Ascending aorta (tissue), 2 donors: Measurements from ENCODE around the gene USP1. TPM values are rescaled to one million over a fixed set of nuclear protein-coding genes. Genes with fewer than 3 reads are reported as not detected.

Experiments
- DNase-seq, 2 donors: peaks; one replicate each; pipeline ENCODE4 v3.0.0-alpha.2; 2019; ENCODE audit warnings: low spot score in 2 of 2
- H3K27ac ChIP-seq, 2 donors: fragments of 200-600 bp; sonication (generic); one replicate each; pipeline ENCODE4 v1.5.1; 2016 to 2017; ENCODE audit warnings: mild to moderate bottlenecking in 1 of 2
- H3K27me3 ChIP-seq: fragments of 200-600 bp; sonication (generic); one replicate; pipeline ENCODE4 v1.5.1; 2017
- H3K36me3 ChIP-seq, 2 donors: fragments of 200-600 bp; sonication (generic); one replicate each; pipeline ENCODE4 v1.5.1; 2016
- H3K4me1 ChIP-seq, 2 donors: fragments of 200-600 bp; sonication (generic); one replicate each; pipeline ENCODE4 v1.5.1; 2016 to 2017; ENCODE audit warnings: mild to moderate bottlenecking in 1 of 2
- H3K4me3 ChIP-seq, 2 donors: fragments of 200-600 bp; sonication (generic); one replicate each; pipeline ENCODE4 v1.5.1; 2016 to 2017; ENCODE audit warnings: mild to moderate bottlenecking in 1 of 2
- H3K9me3 ChIP-seq, 2 donors: fragments of 200-600 bp; sonication (generic); one replicate each; pipeline ENCODE4 v1.5.1; 2016
- intact Hi-C: fragments of 100-400 bp; cut with DNase I; formaldehyde crosslinking; loops from one replicate; pipeline ENCODE4 v1.15.1; 2023
- total RNA-seq: library from RNA; depleted of rRNA; stranded (reverse); fragments of >200 nt; gene quantifications from one replicate; pipeline ENCODE4 v1.1.0, GENCODE V29; 2016
- TF ChIP-seq, protein P1 (sequence below), 3 experiments: fragments of 200-600 bp in 2 of 3; fragments of 450-650 bp in 1 of 3; sonication (generic) in 2 of 3; IDR thresholded peaks; one replicate each; pipeline ENCODE4 v1.5.1; 2016 to 2019; ENCODE audit warnings: antibody characterized with exemption in 3 of 3, mild to moderate bottlenecking in 1 of 3, moderate library complexity in 1 of 3

The USP1 gene, protein sequence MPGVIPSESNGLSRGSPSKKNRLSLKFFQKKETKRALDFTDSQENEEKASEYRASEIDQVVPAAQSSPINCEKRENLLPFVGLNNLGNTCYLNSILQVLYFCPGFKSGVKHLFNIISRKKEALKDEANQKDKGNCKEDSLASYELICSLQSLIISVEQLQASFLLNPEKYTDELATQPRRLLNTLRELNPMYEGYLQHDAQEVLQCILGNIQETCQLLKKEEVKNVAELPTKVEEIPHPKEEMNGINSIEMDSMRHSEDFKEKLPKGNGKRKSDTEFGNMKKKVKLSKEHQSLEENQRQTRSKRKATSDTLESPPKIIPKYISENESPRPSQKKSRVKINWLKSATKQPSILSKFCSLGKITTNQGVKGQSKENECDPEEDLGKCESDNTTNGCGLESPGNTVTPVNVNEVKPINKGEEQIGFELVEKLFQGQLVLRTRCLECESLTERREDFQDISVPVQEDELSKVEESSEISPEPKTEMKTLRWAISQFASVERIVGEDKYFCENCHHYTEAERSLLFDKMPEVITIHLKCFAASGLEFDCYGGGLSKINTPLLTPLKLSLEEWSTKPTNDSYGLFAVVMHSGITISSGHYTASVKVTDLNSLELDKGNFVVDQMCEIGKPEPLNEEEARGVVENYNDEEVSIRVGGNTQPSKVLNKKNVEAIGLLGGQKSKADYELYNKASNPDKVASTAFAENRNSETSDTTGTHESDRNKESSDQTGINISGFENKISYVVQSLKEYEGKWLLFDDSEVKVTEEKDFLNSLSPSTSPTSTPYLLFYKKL
- total RNA-seq = 19.4 TPM

DNA sequence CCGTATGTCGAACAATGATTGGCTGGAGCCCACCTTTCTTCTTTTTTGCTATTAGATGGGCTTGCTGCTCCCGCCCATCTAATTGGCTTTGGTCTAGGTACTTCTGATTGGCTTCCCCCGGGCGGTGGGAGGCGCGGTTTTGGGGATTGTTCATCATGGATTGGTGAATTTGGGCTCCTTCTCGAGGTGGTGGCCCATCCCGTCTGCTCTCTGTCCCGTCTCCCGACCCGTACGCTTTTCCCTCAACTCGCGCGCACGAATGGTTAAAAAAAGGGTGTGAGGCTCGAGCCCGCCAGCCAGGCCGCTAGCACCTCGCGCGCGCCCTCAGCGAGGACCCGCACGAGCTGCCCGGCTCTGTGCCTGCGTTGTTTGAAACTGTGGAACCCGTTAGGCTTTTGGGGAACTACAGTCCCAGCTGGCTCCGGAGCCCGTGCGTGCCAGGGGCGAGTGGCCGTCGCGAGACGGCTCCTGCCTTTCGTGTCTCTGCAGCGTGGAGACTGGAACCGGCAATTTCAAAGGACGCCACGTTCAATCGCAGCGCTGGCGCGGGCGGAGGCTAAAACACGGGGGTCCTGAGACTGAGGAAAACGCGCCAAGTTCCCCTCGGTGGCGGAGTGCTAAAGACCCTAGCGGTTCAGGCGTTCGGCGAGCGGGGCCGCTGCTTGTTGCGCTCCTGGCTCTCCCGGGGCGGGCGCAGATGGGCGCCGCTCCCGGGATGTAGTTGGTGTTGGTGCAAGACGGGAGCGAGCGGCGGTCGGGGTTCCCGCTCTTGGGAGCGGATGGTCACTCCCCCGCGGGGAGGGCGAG is at the start of gene USP1:
Gene USP1 (plus strand): TSS at position 584 of the 807 bp plus-strand sequence. CDS start 2,819 bp downstream, outside the sequence.
- H3K27ac ChIP-seq = peak within 1 kb of the TSS; percentile 95 to 97
- intact Hi-C loops = loop anchor here (1.0 to 10.0 kb wide), 3 partner anchors 252 to 928 kb away; partner anchors contain the start of genes ALG6, ATG4C and DOCK7

DNA sequence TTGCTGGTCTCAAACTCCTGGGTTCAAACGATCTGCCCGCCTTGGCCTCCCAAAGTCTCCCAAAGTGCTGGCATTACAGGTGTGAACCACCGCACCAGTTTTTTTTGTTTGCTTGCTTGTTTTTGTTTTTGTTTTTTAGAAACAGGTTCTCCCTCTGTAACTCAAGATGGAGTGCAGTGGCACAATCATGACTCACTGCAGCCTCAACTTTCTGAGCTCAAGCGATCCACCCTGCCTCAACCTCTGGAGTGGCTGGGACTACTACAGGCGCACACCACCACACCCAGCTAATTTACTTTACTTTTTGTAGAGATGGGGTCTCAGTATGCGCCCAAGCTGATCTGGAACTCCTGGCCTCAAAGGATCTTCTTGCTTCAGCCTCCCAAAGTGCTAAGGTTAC is 47.3 kb upstream of the USP1 start:
- Histone ChIP-seq H3K9me3 (no peaks in the 10 kb centered on the region), H3K27ac (no peak overlapping the region), H3K4me3 (no peak overlapping the region), H3K4me1 (no peaks in the 10 kb centered on the region), H3K36me3 (no peaks in the 10 kb centered on the region), H3K27me3 (no peaks in the 10 kb centered on the region)
- intact Hi-C loops = no loop called here
- TF ChIP-seq, protein P1, sequence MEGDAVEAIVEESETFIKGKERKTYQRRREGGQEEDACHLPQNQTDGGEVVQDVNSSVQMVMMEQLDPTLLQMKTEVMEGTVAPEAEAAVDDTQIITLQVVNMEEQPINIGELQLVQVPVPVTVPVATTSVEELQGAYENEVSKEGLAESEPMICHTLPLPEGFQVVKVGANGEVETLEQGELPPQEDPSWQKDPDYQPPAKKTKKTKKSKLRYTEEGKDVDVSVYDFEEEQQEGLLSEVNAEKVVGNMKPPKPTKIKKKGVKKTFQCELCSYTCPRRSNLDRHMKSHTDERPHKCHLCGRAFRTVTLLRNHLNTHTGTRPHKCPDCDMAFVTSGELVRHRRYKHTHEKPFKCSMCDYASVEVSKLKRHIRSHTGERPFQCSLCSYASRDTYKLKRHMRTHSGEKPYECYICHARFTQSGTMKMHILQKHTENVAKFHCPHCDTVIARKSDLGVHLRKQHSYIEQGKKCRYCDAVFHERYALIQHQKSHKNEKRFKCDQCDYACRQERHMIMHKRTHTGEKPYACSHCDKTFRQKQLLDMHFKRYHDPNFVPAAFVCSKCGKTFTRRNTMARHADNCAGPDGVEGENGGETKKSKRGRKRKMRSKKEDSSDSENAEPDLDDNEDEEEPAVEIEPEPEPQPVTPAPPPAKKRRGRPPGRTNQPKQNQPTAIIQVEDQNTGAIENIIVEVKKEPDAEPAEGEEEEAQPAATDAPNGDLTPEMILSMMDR (IDR thresholded peaks at IDR 0.05) = no peak
- DNase-seq = no peak

More for the DNA sequence above, at the start of gene USP1:
- H3K36me3 ChIP-seq = peaks cover 0 to 2% of the 10 kb centered on the region in 2 donors
- peak within 1 kb of the TSS; percentile 91 to 95 for H3K4me3 ChIP-seq
- no peaks in the 10 kb centered on the region for H3K27me3 ChIP-seq
- TF ChIP-seq, protein P1 (IDR thresholded peaks at IDR 0.05) = no peak
- DNase-seq = peak; percentile 98 to 99
- peaks cover 0 to 23% of the 10 kb centered on the region in 2 donors for H3K4me1 ChIP-seq
- no peaks in the 10 kb centered on the region for H3K9me3 ChIP-seq

DNA sequence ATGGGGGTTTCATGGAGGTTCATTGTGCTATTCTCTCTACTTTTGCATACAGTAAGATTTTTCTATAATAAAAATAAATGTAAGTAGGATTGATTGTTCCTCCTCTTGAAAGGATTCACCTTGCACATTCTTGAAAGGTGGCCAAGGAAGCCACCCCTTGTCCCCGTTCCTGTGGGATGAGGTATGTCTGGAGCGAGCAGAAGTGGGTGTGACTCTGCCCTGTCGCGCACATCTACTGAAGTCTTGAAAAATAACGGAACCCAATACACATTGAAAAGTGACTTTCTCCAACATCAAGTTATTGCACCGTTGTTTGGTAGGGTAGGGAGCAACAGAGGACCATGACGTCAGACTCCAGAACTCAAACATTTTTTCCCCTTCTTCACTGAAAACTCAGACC is 46.8 kb upstream of the USP1 start:
- H3K27ac ChIP-seq = no peak overlapping the region
- H3K9me3 ChIP-seq = no peaks in the 10 kb centered on the region
- TF ChIP-seq, protein P1 (IDR thresholded peaks at IDR 0.05) = no peak
- H3K27me3 ChIP-seq = no peaks in the 10 kb centered on the region
- DNase-seq = no peak
- no peaks in the 10 kb centered on the region for H3K4me1 ChIP-seq
- intact Hi-C loops = no loop called here
- H3K36me3 ChIP-seq = no peaks in the 10 kb centered on the region
- H3K4me3 ChIP-seq = no peak overlapping the region

DNA sequence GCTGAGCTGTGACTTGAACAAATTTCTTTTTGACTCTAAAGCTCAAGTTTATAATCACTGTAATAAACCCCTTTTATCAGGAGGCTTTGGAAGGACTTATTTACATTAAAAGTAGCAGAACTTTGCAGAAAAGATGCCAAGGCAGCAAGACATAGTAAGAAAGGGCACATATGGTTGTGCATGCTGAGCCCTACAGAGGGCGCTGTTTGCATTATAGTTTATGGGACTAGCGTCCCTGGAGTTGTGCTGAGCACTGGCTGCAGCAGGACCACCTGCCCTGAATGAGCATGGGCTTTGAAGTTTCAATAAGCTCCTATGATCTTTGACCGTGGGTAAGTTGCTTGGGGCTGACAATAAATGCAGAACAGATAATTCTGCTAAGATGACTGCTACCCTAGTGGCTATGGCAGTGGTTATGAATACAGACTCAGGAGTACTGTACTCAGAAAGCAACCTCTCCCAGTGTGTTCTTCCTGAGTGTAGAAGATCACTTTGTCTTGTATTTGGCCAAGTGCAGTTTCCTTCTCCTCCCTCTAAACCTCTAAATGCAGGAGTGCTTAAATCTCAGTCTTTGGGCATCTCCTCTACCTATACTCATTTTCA is 45.4 kb upstream of the USP1 start:
- no peaks in the 10 kb centered on the region for H3K27me3 ChIP-seq
- H3K36me3 ChIP-seq = no peaks in the 10 kb centered on the region
- intact Hi-C loops = no loop called here
- TF ChIP-seq, protein P1 (IDR thresholded peaks at IDR 0.05) = peak in 1 of 3 experiments; percentile 16
- no peak overlapping the region for H3K4me3 ChIP-seq
- no peak overlapping the region for H3K27ac ChIP-seq
- no peaks in the 10 kb centered on the region for H3K4me1 ChIP-seq
- H3K9me3 ChIP-seq = no peaks in the 10 kb centered on the region
- no peak for DNase-seq

DNA sequence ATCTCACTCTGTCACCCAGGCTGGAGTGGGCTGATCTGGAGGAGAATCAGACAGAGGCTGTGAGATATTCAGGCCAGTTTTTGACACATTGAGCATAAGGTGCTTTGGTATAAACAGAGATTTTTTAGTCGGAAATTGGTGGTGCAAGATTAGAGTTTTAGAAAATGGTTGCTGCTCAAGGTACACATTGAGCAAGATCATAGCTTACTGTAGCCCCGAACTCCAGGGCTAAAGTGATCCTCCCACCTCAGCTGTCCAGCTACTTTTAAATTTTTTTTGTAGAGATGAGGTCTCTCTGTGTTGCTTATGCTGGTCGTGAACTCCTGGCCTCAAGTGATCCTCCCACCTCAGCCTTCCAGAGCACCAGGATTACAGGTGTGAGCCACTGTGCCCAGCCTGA is 43.9 kb upstream of the USP1 start:
- intact Hi-C loops = no loop called here

More for the DNA sequence above, 43.9 kb upstream of the USP1 start:
- Histone ChIP-seq H3K4me1 (no peaks in the 10 kb centered on the region), H3K4me3 (no peak overlapping the region), H3K9me3 (no peaks in the 10 kb centered on the region), H3K27ac (no peak overlapping the region), H3K36me3 (no peaks in the 10 kb centered on the region), H3K27me3 (no peaks in the 10 kb centered on the region)
- TF ChIP-seq, protein P1 (IDR thresholded peaks at IDR 0.05) = no peak
- DNase-seq = no peak
